Lower lobe of right lung (tissue), 2 donors: ENCODE data around the gene HEATR5A. TPM values are rescaled to one million over a fixed set of nuclear protein-coding genes. Genes with fewer than 3 reads are reported as not detected.
"Not testable (repeated sequence)": the region's sequence is repeated elsewhere in the genome, so short reads cannot be mapped to it uniquely, and the experiment has no call there.

Experiments
- ATAC-seq, 2 donors: fragments of 200-7000 bp; cut with Tn5 transposase; one replicate each; pipeline ENCODE4 v1.9.1; 2020 to 2022; ENCODE audit warnings: mild to moderate bottlenecking in 2 of 2, moderate library complexity in 2 of 2
- DNase-seq: peaks from one replicate; pipeline ENCODE4 v3.0.0-alpha.2; 2020
- H3K27ac ChIP-seq: fragments of 200-600 bp; one replicate; pipeline ENCODE4 v1.8.0; 2022
- H3K27me3 ChIP-seq: fragments of 200-600 bp; one replicate; pipeline ENCODE4 v1.8.0; 2022; ENCODE audit warnings: low read depth
- H3K36me3 ChIP-seq: fragments of 200-600 bp; one replicate; pipeline ENCODE4 v1.8.0; 2022; ENCODE audit warnings: mild to moderate bottlenecking
- H3K4me1 ChIP-seq: fragments of 200-600 bp; one replicate; pipeline ENCODE4 v1.8.0; 2022
- H3K4me3 ChIP-seq: fragments of 200-600 bp; one replicate; pipeline ENCODE4 v1.8.0; 2022; ENCODE audit warnings: mild to moderate bottlenecking
- H3K9me3 ChIP-seq: fragments of 200-600 bp; one replicate; pipeline ENCODE4 v1.8.0; 2022
- intact Hi-C: fragments of 100-400 bp; cut with DNase I; formaldehyde crosslinking; loops from one replicate; pipeline ENCODE4 v1.11.0; 2022
- total RNA-seq: library from RNA; stranded (reverse); fragmentation: NEBNext Ultra II Directional; extraction: Animal tissue kit (Norgen Biotek cat#: 25700); gene quantifications from one replicate; pipeline ENCODE4 v1.2.1, GENCODE V29; 2021
- TF ChIP-seq, protein P1 (sequence below): fragments of 200-600 bp; IDR thresholded peaks from one replicate; pipeline ENCODE4 v1.8.0; 2022; ENCODE audit warnings: antibody characterized with exemption, mild to moderate bottlenecking
- donor health status: DM: no; HTN: yes; CAD: no; lungs with severe emphysema.

The HEATR5A gene
- total RNA-seq, 1 donor from 2014 or later: 41.6 TPM

DNA sequence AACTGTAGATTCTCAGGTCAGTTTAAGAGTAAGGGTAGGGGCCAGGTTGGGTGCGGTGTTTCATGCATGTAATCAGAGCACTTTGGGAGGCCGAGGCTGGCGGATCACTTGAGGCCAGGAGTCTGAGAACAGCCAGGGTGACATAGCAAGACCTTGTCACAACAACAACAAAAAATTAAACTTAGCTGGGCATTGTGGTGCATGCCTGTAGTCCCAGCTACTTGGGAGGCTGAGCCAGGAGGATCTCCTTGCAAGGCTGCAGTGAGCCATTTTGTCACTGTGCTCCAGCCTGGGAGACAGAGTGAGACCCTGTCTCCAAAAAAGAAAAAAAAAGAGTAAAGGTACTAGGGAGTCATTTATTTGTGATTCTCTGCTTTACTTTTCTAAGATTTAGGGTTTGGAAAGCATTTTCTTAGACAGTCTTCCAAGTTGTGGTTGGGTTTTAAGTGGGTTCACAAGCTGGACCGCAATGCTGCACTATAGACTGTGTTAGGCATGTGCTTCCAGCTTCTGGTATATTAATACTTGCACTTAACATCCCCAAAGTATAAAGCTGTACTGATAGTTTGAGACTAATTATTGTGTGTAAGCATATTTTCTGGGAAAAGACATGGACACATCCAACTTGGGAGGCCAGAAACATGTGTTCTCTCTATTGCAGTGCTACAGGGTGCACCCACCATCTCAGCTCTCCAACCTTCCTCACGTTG, 163.7 kb downstream of the HEATR5A start:
- DNase-seq: no peak
- intact Hi-C loops: no loop called here
- Histone ChIP-seq H3K4me3 (no peak overlapping the region), H3K27ac (no peak overlapping the region), H3K36me3 (no peaks in the 10 kb centered on the region), H3K27me3 (no peaks in the 10 kb centered on the region), H3K4me1 (peaks cover 7% of the 10 kb centered on the region), H3K9me3 (no peaks in the 10 kb centered on the region)
- TF ChIP-seq, protein P1, sequence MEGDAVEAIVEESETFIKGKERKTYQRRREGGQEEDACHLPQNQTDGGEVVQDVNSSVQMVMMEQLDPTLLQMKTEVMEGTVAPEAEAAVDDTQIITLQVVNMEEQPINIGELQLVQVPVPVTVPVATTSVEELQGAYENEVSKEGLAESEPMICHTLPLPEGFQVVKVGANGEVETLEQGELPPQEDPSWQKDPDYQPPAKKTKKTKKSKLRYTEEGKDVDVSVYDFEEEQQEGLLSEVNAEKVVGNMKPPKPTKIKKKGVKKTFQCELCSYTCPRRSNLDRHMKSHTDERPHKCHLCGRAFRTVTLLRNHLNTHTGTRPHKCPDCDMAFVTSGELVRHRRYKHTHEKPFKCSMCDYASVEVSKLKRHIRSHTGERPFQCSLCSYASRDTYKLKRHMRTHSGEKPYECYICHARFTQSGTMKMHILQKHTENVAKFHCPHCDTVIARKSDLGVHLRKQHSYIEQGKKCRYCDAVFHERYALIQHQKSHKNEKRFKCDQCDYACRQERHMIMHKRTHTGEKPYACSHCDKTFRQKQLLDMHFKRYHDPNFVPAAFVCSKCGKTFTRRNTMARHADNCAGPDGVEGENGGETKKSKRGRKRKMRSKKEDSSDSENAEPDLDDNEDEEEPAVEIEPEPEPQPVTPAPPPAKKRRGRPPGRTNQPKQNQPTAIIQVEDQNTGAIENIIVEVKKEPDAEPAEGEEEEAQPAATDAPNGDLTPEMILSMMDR: no peak
- ATAC-seq: no peak

DNA sequence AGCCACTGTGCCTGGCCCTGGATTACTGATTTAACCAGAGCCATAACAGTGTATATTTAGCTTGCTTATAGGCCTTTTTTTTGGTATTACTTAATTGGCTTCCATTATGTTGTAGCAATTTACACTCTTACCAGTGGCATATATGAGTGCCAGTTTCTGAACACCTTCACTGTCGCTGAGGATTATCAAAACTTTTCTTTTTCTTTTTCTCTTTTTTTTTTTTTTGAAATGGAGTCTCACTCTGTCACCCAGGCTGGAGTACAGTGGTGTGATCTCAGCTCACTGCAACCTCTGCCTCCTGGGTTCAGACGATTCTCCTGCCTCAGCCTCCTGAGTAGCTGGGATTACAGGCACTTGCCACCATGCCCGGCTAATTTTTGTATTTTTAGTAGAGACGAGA, 164.4 kb downstream of the HEATR5A start:
- ATAC-seq, intact Hi-C loops, H3K27ac ChIP-seq, H3K27me3 ChIP-seq, H3K4me3 ChIP-seq, DNase-seq, H3K36me3 ChIP-seq, H3K4me1 ChIP-seq, H3K9me3 ChIP-seq: not testable (repeated sequence)

DNA sequence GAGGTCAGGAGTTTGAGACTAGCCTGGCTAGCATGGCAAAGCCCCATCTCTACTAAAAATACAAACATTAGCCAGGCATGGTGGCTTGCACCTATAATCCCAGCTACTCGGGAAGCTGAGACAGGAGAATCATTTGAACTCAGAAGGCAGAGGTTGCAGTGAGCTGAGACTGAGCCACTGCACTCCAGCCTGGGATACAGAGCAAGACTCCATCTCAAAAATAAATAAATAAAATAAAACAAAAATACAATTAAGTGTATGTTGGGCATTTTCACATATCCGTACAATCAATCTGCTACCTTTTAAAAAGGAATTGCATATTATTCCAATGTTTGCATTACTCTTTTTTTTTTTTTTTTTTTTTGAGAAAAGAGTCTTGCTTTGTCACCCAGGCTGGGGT, 165.1 kb downstream of the HEATR5A start:
- no peak overlapping the region for H3K4me3 ChIP-seq
- H3K27ac ChIP-seq: no peak overlapping the region
- ATAC-seq (no peak), DNase-seq (no peak)
- H3K27me3 ChIP-seq: no peaks in the 10 kb centered on the region
- no peaks in the 10 kb centered on the region for H3K9me3 ChIP-seq
- intact Hi-C loops: no loop called here
- H3K36me3 ChIP-seq: no peaks in the 10 kb centered on the region
- H3K4me1 ChIP-seq: no peaks in the 10 kb centered on the region
- TF ChIP-seq, protein P1: no peak

DNA sequence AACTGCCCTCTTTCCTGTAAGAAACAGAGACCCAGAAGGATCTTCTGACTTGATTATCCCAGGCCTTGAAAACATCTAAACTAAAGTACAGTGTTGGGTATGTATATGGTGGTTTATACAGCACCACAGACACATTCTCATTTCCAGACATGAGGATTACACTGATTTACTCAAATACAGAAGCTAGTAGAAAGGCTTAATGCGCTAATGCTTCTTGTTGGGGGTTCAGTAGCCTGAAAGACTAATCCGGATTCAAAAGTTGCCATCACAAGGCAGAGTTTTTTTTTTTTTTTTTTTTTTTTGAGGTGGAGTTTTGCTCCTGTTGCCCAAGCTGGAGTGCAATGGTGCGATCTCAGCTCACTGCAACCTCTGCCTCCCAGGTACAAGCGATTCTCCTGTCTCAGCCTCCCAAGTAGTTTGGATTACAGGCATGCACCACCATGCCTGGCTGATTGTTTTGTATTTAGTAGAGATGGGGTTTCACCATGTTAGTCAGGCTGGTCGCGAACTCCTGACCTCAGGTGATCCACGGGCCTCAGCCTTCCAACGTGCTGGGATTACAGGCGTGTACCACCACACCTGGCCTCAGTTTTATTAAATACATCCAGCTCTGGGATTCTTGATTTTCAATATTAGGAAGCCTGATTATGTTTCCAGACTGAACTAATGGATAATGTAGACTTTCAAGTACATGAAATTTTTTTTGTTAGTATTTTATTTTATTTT, 166.4 kb downstream of the HEATR5A start:
- H3K4me3 ChIP-seq: no peak overlapping the region
- H3K27me3 ChIP-seq: no peaks in the 10 kb centered on the region
- TF ChIP-seq, protein P1: no peak
- intact Hi-C loops: no loop called here
- ATAC-seq (no peak), DNase-seq (no peak)
- H3K9me3 ChIP-seq: no peaks in the 10 kb centered on the region
- H3K36me3 ChIP-seq: no peaks in the 10 kb centered on the region
- no peaks in the 10 kb centered on the region for H3K4me1 ChIP-seq
- no peak overlapping the region for H3K27ac ChIP-seq

DNA sequence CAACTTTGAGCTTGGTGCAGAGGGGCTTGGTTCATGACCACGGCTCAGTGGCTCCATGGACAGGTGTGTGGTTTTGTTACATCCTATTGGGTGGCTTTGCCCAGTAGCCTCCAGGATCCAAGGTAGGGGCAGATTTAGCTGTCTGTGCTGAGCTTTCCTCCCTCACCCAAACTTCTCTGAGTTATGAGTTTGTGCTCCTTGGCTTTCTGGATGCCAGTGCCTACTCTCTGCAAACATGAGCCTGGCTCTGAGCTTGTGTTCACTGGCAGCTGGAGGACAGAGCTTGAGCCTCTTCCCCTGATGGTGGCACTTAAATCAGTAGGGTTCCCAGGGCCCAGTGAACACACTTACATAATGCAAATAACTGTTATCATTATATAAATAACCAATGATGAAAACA, 167.5 kb downstream of the HEATR5A start:
- no peaks in the 10 kb centered on the region for H3K36me3 ChIP-seq
- DNase-seq: no peak
- H3K27ac ChIP-seq: no peak overlapping the region
- H3K4me3 ChIP-seq: no peak overlapping the region
- intact Hi-C loops: no loop called here
- TF ChIP-seq, protein P1: no peak
- no peaks in the 10 kb centered on the region for H3K4me1 ChIP-seq
- no peaks in the 10 kb centered on the region for H3K9me3 ChIP-seq
- ATAC-seq: no peak
- no peaks in the 10 kb centered on the region for H3K27me3 ChIP-seq
